Gastroesophageal sphincter (tissue), 4 donors: Measurements from ENCODE around the gene AMPD1. TPM values are rescaled to one million over a fixed set of nuclear protein-coding genes. Genes with fewer than 3 reads are reported as not detected.

Experiments used
- ATAC-seq: fragments of 150-250 bp; one replicate; pipeline ENCODE4 v1.9.1; 2016; ENCODE audit warnings: mild to moderate bottlenecking, moderate library complexity
- H3K27ac ChIP-seq, 4 donors: fragments of 200-600 bp; sonication (generic) in 3 of 4; 1 replicate in 3 of 4; 2 replicates in 1 of 4; pipeline ENCODE4 v1.5.1; 2016 to 2019
- H3K27me3 ChIP-seq: fragments of 200-600 bp; sonication (generic); one replicate; pipeline ENCODE4 v1.5.1; 2019
- H3K36me3 ChIP-seq, 2 donors: fragments of 200-600 bp; sonication (generic); one replicate each; pipeline ENCODE4 v1.5.1; 2019; ENCODE audit warnings: control low read depth in 1 of 2
- H3K4me1 ChIP-seq, 3 donors: fragments of 200-600 bp; sonication (generic); 1 replicate in 2 of 3; 2 replicates in 1 of 3; pipeline ENCODE4 v1.5.1; 2016 to 2019; ENCODE audit warnings: control low read depth in 2 of 3
- H3K4me3 ChIP-seq, 2 donors: fragments of 200-600 bp; sonication (generic); one replicate each; pipeline ENCODE4 v1.5.1; 2019; ENCODE audit warnings: mild to moderate bottlenecking in 1 of 2, moderate library complexity in 1 of 2
- H3K9me3 ChIP-seq, 3 donors: fragments of 200-600 bp; sonication (generic); one replicate each; pipeline ENCODE4 v1.5.1; 2017 to 2019; ENCODE audit warnings: control low read depth in 2 of 3
- EP300 ChIP-seq: sonication (generic); formaldehyde crosslinking; IDR thresholded peaks from one replicate; pipeline ENCODE4 v1.6.1; 2017; ENCODE audit warnings: antibody characterized with exemption, mild to moderate bottlenecking
- POLR2A ChIP-seq, 2 donors: fragments of 450-650 bp; IDR thresholded peaks; one replicate each; pipeline ENCODE4 v1.6.1; 2017; ENCODE audit warnings: antibody characterized with exemption in 2 of 2, mild to moderate bottlenecking in 2 of 2, moderate library complexity in 1 of 2
- POLR2AphosphoS5 ChIP-seq: sonication (generic); formaldehyde crosslinking; IDR thresholded peaks from one replicate; pipeline ENCODE4 v1.6.1; 2017; ENCODE audit warnings: antibody characterized with exemption
- WGBS, 2 donors: methylation state at CpG; one replicate each; pipeline ENCODE4 v1.1.5; 2018; ENCODE audit warnings: low coverage in 1 of 2; 5-methylcytosine and 5-hydroxymethylcytosine counted together
- total RNA-seq, 4 donors: library from RNA; depleted of rRNA; stranded (reverse); fragments of >200 nt; gene quantifications; one replicate each; pipeline ENCODE4 v1.1.0, GENCODE V29; 2016
- TF ChIP-seq, protein P1 (sequence below), 4 experiments: fragments of 200-600 bp in 2 of 4; fragments of 450-650 bp in 2 of 4; sonication (generic) in 1 of 4; IDR thresholded peaks; one replicate each; pipeline ENCODE4 v1.5.1; 2017 to 2019; ENCODE audit warnings: antibody characterized with exemption in 4 of 4, mild to moderate bottlenecking in 2 of 4, moderate library complexity in 2 of 4

Gene AMPD1
- total RNA-seq, 4 donors from 2014 or later, result not detected

DNA sequence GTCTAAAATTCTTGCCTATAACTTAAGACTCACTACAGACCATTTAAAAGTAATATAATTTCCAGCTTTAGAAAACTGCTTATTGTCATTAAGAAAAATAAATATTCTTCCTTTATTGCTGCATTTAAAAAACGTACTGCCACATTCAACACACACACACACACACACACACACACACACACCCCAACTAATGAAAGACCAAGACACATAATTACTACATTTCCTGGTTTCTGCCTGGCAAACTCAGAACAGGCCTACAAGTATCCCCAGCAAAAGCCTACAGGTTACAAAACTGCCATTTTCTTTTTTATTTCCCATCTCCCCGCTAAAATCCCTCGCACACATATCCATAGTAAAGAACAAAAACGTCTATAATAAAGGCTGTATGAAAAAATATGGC is 27.0 kb downstream of the AMPD1 start:
- Histone ChIP-seq H3K27me3 (no peaks in the 10 kb centered on the region), H3K9me3 (no peaks in the 10 kb centered on the region), H3K4me3 (no peak overlapping the region), H3K4me1 (peaks cover 2 to 18% (median 6%) of the 10 kb centered on the region in 3 donors), H3K36me3 (no peaks in the 10 kb centered on the region), H3K27ac (no peak overlapping the region)
- 79 to 90% methylated on average over 4 of the region's 4 CpGs for WGBS, 2 donors
- no peak for ATAC-seq
- no peak for TF ChIP-seq POLR2A (IDR thresholded peaks at IDR 0.05)
- no peak for TF ChIP-seq POLR2AphosphoS5
- TF ChIP-seq, protein P1, sequence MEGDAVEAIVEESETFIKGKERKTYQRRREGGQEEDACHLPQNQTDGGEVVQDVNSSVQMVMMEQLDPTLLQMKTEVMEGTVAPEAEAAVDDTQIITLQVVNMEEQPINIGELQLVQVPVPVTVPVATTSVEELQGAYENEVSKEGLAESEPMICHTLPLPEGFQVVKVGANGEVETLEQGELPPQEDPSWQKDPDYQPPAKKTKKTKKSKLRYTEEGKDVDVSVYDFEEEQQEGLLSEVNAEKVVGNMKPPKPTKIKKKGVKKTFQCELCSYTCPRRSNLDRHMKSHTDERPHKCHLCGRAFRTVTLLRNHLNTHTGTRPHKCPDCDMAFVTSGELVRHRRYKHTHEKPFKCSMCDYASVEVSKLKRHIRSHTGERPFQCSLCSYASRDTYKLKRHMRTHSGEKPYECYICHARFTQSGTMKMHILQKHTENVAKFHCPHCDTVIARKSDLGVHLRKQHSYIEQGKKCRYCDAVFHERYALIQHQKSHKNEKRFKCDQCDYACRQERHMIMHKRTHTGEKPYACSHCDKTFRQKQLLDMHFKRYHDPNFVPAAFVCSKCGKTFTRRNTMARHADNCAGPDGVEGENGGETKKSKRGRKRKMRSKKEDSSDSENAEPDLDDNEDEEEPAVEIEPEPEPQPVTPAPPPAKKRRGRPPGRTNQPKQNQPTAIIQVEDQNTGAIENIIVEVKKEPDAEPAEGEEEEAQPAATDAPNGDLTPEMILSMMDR (IDR thresholded peaks at IDR 0.05), result no peak
- TF ChIP-seq EP300, result no peak

GRCh38 chr1:114666954-114667353 is 28.4 kb downstream of the AMPD1 start:
- no peaks in the 10 kb centered on the region for H3K9me3 ChIP-seq
- H3K27ac ChIP-seq, result no peak overlapping the region
- TF ChIP-seq POLR2AphosphoS5 (no peak), POLR2A (IDR thresholded peaks at IDR 0.05) (no peak), EP300 (no peak)
- TF ChIP-seq, protein P1 (IDR thresholded peaks at IDR 0.05), result no peak
- WGBS, 2 donors, result 80 to 88% methylated on average over 3 of the region's 3 CpGs
- H3K27me3 ChIP-seq, result no peaks in the 10 kb centered on the region
- H3K4me1 ChIP-seq, result peaks cover 2 to 18% (median 6%) of the 10 kb centered on the region in 3 donors
- H3K4me3 ChIP-seq, result no peak overlapping the region
- H3K36me3 ChIP-seq, result no peaks in the 10 kb centered on the region
- no peak for ATAC-seq

GRCh38 chr1:114660238-114660637 is 35.1 kb downstream of the AMPD1 start:
- Histone ChIP-seq H3K27ac (no peak overlapping the region), H3K36me3 (no peaks in the 10 kb centered on the region), H3K27me3 (no peaks in the 10 kb centered on the region), H3K9me3 (no peaks in the 10 kb centered on the region), H3K4me3 (no peak overlapping the region), H3K4me1 (no peaks in the 10 kb centered on the region)
- no peak for TF ChIP-seq POLR2AphosphoS5
- TF ChIP-seq, protein P1 (IDR thresholded peaks at IDR 0.05), result no peak
- TF ChIP-seq POLR2A (IDR thresholded peaks at IDR 0.05), result no peak
- TF ChIP-seq EP300, result no peak
- 36 to 38% methylated on average over 2 of the region's 2 CpGs for WGBS, 2 donors
- no peak for ATAC-seq

DNA sequence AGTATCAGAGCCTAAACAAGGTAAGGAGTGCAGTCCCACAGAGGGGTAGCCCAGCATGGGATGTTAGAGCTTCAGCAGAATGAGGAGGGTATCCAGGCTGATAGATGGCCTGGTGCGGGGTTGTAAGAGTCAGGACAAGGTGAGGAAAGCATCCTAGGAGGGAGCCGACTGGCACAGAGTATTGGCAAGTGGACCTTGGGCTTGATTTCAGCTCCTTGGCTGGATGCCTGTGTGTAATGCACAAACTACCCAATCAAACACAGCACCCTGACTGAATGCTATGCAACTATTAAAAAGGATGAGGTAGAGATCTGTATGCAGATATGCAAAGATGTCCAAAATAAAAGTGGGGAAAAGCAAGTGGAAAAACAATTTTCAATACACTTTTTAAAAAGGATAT is 43.5 kb downstream of the AMPD1 start:
- Histone ChIP-seq H3K9me3 (no peaks in the 10 kb centered on the region), H3K4me3 (no peak overlapping the region), H3K4me1 (no peaks in the 10 kb centered on the region), H3K36me3 (no peaks in the 10 kb centered on the region), H3K27ac (no peak overlapping the region), H3K27me3 (no peaks in the 10 kb centered on the region)
- no peak for ATAC-seq
- WGBS, 2 donors, result 49% methylated on average over 2 of the region's 2 CpGs; no CpG with 5 or more reads in 1 of the 2 donors
- no peak for TF ChIP-seq EP300

DNA sequence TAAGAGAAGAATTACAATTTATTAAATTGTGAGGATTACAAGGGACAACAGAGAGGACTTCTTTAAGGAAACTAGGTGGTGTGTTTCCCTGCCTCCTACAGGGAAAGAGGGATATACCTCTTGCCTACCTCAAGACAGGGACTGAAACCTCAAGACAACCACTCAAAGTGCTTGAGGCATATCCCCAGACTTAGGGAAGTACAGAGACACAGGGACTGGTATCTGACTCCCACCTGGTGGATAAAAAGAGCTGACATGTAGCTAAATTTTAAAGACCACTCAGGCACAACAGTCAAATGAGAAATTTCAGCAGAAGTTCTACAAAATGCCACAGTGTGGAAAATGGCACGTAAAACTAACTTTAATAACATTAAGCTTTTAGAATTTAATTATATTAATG is 46.8 kb downstream of the AMPD1 start:
- Histone ChIP-seq H3K9me3 (no peaks in the 10 kb centered on the region), H3K4me1 (no peaks in the 10 kb centered on the region), H3K36me3 (no peaks in the 10 kb centered on the region), H3K4me3 (no peak overlapping the region), H3K27ac (no peak overlapping the region), H3K27me3 (no peaks in the 10 kb centered on the region)
- TF ChIP-seq EP300, result no peak
- no peak for ATAC-seq
- 100% methylated on average over 1 of the region's 1 CpG for WGBS, 2 donors

DNA sequence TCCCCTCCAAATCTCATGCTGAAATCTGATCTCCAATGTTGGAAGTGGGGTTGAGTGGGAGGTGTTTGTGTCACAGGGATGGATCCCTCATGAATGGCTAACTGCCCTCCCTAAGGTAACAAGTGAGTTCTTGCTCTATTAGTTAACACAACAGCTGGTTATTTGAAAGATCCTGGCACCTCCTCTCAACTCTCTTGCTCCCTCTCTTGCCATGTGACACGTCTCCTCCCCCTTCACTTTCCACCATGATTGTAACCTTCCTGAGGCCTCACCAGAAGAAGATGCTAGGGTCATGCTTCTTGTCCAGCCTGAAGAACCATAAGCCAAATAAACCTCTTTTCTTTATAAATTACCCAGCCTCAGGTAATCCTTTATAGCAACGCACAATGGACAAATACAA is 54.0 kb downstream of the AMPD1 start:
- Histone ChIP-seq H3K36me3 (no peaks in the 10 kb centered on the region), H3K4me1 (no peaks in the 10 kb centered on the region), H3K27ac (no peak overlapping the region), H3K4me3 (no peak overlapping the region), H3K27me3 (no peaks in the 10 kb centered on the region), H3K9me3 (no peaks in the 10 kb centered on the region)
- WGBS, 2 donors, result 78 to 95% methylated on average over 2 of the region's 2 CpGs
- ATAC-seq, result no peak
- TF ChIP-seq EP300 (no peak), POLR2A (IDR thresholded peaks at IDR 0.05) (no peak), POLR2AphosphoS5 (no peak)
- TF ChIP-seq, protein P1 (IDR thresholded peaks at IDR 0.05), result no peak
